Measurements from ENCODE around the gene BID. TPM values are rescaled to one million over a fixed set of nuclear protein-coding genes. Genes with fewer than 3 reads are reported as not detected.

BID gene
- total RNA-seq, 1 experiment from 2014 or later = 44.4 TPM

GRCh38 chr22:17814084-17814483 lies 39.8 kb upstream of the BID start:
- CTCF ChIA-PET = no interaction called here
- no peak for DNase-seq
- H4K20me1 ChIP-seq (ENCODE audit: insufficient read depth) = no peaks in the 10 kb centered on the region
- no peak for TF ChIP-seq EZH2 (IDR thresholded peaks at IDR 0.05; ENCODE audit: low read depth)
- TF ChIP-seq, protein P1, sequence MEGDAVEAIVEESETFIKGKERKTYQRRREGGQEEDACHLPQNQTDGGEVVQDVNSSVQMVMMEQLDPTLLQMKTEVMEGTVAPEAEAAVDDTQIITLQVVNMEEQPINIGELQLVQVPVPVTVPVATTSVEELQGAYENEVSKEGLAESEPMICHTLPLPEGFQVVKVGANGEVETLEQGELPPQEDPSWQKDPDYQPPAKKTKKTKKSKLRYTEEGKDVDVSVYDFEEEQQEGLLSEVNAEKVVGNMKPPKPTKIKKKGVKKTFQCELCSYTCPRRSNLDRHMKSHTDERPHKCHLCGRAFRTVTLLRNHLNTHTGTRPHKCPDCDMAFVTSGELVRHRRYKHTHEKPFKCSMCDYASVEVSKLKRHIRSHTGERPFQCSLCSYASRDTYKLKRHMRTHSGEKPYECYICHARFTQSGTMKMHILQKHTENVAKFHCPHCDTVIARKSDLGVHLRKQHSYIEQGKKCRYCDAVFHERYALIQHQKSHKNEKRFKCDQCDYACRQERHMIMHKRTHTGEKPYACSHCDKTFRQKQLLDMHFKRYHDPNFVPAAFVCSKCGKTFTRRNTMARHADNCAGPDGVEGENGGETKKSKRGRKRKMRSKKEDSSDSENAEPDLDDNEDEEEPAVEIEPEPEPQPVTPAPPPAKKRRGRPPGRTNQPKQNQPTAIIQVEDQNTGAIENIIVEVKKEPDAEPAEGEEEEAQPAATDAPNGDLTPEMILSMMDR (conservative IDR thresholded peaks at IDR 0.05) = no peak
- H3K9me2 ChIP-seq (ENCODE audit: insufficient read depth) = no peaks in the 10 kb centered on the region
- H3F3A ChIP-seq (ENCODE audit: insufficient read depth, low read depth) = no peaks in the 10 kb centered on the region
- no peak overlapping the region for H3K4me3 ChIP-seq
- no peak overlapping the region for H2AFZ ChIP-seq
- POLR2A ChIA-PET (ENCODE audit: unreplicated experiment) = no interaction called here
- H3K79me2 ChIP-seq (ENCODE audit: low read depth) = no peaks in the 10 kb centered on the region
- no peaks in the 10 kb centered on the region for H3K4me1 ChIP-seq (replicated peaks; ENCODE audit: insufficient read depth)
- no TSS peak for BruUV-seq (replicated peaks)
- no peaks in the 10 kb centered on the region for H3K27me3 ChIP-seq (ENCODE audit: insufficient read depth, low read depth)
- H3K27ac ChIP-seq = no peak overlapping the region
- H3K4me2 ChIP-seq = no peak overlapping the region
- intact Hi-C loops (cut with micrococcal nuclease; ENCODE audit: unreplicated experiment) = no loop called here
- H3K9me3 ChIP-seq (ENCODE audit: insufficient read depth, low read depth) = no peaks in the 10 kb centered on the region
- H3K36me3 ChIP-seq (ENCODE audit: low read depth) = no peaks in the 10 kb centered on the region

DNA sequence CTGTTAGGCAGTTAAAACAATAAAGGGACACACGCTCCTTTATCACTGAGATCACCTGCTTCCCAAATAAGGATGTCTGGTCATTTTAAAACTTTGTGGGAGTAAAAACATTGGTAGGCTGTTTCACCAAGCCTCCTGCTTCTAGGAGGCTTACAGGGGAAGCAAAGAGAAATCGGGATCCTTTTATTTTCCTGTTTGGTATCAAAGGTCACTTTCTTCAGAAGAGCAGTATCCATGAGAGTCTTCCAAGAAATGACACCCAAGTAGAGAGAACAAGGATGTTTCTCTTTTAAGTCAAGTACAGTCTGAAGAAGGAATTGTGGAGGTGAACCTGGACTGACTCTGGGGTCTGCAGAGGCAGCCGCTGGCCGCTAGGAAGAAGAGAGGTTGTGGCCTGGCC lies 36.9 kb upstream of the BID start:
- DNase-seq = no peak
- H2AFZ ChIP-seq = no peak overlapping the region
- no peaks in the 10 kb centered on the region for H3K9me2 ChIP-seq (ENCODE audit: insufficient read depth)
- CTCF ChIA-PET = no interaction called here
- POLR2A ChIA-PET (ENCODE audit: unreplicated experiment) = no interaction called here
- intact Hi-C loops (cut with micrococcal nuclease; ENCODE audit: unreplicated experiment) = no loop called here
- TF ChIP-seq, protein P1 (conservative IDR thresholded peaks at IDR 0.05) = no peak
- no peak for TF ChIP-seq EZH2 (IDR thresholded peaks at IDR 0.05; ENCODE audit: low read depth)
- no peaks in the 10 kb centered on the region for H4K20me1 ChIP-seq (ENCODE audit: insufficient read depth)
- H3K36me3 ChIP-seq (ENCODE audit: low read depth) = no peaks in the 10 kb centered on the region
- no peaks in the 10 kb centered on the region for H3K79me2 ChIP-seq (ENCODE audit: low read depth)
- H3K27me3 ChIP-seq (ENCODE audit: insufficient read depth, low read depth) = no peaks in the 10 kb centered on the region
- no TSS peak for BruUV-seq (replicated peaks)
- no peaks in the 10 kb centered on the region for H3F3A ChIP-seq (ENCODE audit: insufficient read depth, low read depth)
- no peaks in the 10 kb centered on the region for H3K9me3 ChIP-seq (ENCODE audit: insufficient read depth, low read depth)
- no peak overlapping the region for H3K4me3 ChIP-seq
- no peak overlapping the region for H3K27ac ChIP-seq
- H3K4me2 ChIP-seq = no peak overlapping the region
- no peaks in the 10 kb centered on the region for H3K4me1 ChIP-seq (replicated peaks; ENCODE audit: insufficient read depth)

GRCh38 chr22:17810570-17811116 lies 36.4 kb upstream of the BID start:
- Histone ChIP-seq H3K27me3 (ENCODE audit: insufficient read depth, low read depth) (no peaks in the 10 kb centered on the region), H3K4me1 (replicated peaks; ENCODE audit: insufficient read depth) (no peaks in the 10 kb centered on the region), H4K20me1 (ENCODE audit: insufficient read depth) (no peaks in the 10 kb centered on the region), H3K4me3 (no peak overlapping the region), H3K4me2 (no peak overlapping the region), H3K27ac (no peak overlapping the region), H3F3A (ENCODE audit: insufficient read depth, low read depth) (no peaks in the 10 kb centered on the region), H2AFZ (no peak overlapping the region), H3K9me3 (ENCODE audit: insufficient read depth, low read depth) (no peaks in the 10 kb centered on the region), H3K9me2 (ENCODE audit: insufficient read depth) (no peaks in the 10 kb centered on the region), H3K79me2 (ENCODE audit: low read depth) (no peaks in the 10 kb centered on the region), H3K36me3 (ENCODE audit: low read depth) (no peaks in the 10 kb centered on the region)
- BruUV-seq (replicated peaks) = no TSS peak
- no peak for DNase-seq
- ChIA-PET CTCF (no interaction called here), POLR2A (ENCODE audit: unreplicated experiment) (no interaction called here)
- TF ChIP-seq, protein P1 (conservative IDR thresholded peaks at IDR 0.05) = no peak
- no peak for TF ChIP-seq EZH2 (IDR thresholded peaks at IDR 0.05; ENCODE audit: low read depth)
- intact Hi-C loops (cut with micrococcal nuclease; ENCODE audit: unreplicated experiment) = no loop called here

Measured in PC-9 (cell line).